Stimulated activated CD4-positive, alpha-beta T cell treated with anti-CD3 and anti-CD28 coated beads, Interleukin-4, amount 100 ng/mL, for 1 hour (primary cell): Measurements from ENCODE around the gene TRAPPC8.
"Not testable (repeated sequence)": the region's sequence is repeated elsewhere in the genome, so short reads cannot be mapped to it uniquely, and the experiment has no call there.

Experiments used
- DNase-seq: peaks from one replicate; pipeline ENCODE4 v3.0.0-alpha.2; 2020

Gene TRAPPC8

DNA sequence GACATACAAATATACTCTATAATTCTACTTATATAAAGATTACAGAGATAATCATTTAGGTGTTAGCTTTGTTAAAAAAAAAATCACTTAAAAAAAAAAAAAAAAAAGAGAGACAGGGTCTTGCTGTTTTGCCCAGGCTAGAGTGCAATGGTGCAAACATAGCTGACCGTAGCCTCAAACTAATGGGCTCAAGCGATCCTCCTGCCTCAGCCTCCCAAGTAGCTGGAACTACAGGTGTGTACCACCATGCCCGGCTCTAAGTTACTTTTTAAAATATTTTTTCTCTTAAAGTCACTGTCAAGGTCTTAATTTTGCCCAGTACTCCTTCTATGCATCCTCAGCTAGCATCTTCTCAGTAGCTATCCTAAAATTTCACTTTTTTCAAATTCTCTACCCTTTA, 105.0 kb downstream of the TRAPPC8 start:
- DNase-seq, result no peak

- DNase-seq, result no peak
Observed at GRCh38 chr18:31835528-31836133, 107.3 kb downstream of the TRAPPC8 start.

DNA sequence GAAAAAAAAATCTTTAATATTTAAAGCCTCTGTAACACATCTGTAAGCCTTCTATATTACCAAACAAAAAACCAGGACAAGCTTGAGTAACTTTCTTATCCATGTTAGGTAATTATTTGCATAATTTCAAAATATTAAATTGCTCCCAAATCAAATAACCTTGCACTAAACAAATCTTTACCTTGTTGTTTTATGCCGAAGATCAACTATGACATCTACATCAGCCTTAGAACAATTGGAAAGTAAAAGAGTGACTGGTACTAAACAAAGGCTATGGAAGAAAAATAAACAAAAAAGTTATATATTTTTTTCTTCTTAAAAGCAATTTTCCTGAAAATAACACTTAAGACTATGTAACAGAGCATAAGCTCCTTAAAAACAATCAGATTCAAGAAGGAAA, 111.0 kb downstream of the TRAPPC8 start:
- DNase-seq, result no peak

GRCh38 chr18:31830686-31831085, 112.2 kb downstream of the TRAPPC8 start:
- DNase-seq, result no peak

DNA sequence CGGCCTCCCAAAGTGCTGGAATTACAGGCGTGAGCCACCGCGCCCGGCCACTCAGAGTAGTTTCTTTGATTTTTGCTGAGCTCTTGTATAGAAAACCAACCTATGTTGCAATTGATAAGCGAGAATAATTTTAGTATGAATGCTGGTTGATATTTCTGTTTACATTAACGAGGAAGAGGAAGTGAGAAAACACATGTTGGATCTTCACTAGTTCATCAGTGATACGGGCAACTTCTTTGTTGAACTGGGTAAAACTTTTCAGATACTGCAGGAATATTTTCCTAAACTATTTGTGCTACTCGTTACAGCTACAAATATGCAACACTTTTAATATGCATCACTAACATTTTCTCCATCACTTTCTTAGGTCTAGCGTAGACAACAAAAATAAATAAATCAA, 114.3 kb downstream of the TRAPPC8 start:
- no peak for DNase-seq

DNA sequence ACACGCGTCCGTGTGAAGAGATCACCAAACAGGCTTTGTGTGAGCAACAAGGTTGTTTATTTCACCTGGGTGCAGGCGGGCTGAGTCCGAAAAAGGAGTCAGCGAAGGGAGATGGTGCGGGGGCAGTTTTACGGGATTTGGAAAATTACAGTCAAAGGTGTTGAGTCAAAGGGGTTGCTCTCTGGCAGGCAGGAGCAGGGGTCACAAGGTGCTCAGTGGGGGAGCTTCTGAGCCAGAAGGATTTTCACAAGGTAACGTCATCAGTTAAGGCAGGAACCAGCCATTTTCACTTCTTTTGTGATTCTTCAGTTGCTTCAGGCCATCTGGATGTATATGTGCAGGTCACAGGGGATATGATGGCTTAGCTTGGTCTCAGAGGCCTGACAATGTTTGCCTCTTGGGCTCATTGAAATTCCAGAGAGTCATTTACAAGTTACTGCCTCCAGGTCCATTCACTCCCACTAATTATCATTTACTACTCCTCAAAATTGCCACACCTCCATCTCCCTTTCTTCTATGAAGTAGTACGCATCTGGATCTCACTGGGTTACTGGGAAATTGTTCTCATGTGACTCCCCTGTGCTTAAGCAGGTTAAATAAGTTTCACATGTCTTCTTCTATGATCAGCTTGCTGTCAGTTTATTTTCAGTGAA, 116.1 kb downstream of the TRAPPC8 start:
- DNase-seq, result not testable (repeated sequence)

- no peak for DNase-seq
Observed at GRCh38 chr18:31825772-31826171, 117.2 kb downstream of the TRAPPC8 start.

DNA sequence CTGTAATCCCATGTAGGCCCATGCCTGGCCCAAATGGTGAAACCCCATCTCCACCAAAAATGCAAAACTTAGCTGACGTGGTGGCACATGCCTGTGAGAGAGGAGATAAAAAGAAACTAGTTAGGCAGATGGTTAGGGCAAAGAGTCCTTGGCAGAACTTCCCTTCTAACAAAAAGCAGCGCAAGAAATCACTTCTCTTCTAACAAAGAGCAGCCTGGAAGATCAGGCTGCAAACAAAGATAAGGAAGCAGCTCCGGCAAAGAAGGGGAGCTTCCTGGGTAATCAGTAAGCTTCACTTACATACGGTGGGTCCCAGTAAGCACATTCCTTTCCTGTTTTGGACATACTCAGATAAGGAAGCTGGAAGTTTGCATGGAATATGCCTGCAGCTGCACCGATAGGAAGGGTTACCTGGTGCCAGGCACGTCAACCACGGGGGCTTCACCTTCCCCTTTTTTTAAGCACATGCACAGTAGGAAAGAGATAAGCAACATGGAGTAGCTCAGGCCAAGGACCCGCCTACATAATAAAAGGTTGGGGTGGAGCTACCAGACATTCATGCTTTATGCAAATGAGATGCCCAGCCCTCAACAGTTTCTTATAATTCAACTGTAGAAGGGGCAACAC, 121.3 kb downstream of the TRAPPC8 start:
- no peak for DNase-seq

GRCh38 chr18:31819925-31820229, 123.1 kb downstream of the TRAPPC8 start:
- DNase-seq, result no peak

GRCh38 chr18:31819106-31819924, 123.6 kb downstream of the TRAPPC8 start:
- DNase-seq, result no peak

DNA sequence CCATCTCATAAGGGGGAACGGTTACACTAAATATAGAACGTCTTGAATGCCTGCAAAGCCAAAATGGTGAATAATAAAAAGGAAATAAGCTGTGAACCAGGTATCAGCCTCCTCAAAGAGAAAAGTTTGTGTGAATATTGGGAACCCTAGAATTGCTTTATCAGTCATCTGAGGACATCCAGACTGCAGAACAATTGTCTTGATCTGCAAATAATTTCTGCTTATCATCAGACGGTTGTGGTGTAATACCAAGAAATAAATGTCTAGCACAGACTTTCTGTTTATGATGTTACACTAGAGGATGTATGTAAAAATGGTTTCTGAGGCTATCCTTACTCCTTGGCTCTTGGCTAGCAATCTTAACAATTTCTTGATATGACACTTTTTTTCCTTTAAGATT, 128.8 kb downstream of the TRAPPC8 start:
- no peak for DNase-seq

DNA sequence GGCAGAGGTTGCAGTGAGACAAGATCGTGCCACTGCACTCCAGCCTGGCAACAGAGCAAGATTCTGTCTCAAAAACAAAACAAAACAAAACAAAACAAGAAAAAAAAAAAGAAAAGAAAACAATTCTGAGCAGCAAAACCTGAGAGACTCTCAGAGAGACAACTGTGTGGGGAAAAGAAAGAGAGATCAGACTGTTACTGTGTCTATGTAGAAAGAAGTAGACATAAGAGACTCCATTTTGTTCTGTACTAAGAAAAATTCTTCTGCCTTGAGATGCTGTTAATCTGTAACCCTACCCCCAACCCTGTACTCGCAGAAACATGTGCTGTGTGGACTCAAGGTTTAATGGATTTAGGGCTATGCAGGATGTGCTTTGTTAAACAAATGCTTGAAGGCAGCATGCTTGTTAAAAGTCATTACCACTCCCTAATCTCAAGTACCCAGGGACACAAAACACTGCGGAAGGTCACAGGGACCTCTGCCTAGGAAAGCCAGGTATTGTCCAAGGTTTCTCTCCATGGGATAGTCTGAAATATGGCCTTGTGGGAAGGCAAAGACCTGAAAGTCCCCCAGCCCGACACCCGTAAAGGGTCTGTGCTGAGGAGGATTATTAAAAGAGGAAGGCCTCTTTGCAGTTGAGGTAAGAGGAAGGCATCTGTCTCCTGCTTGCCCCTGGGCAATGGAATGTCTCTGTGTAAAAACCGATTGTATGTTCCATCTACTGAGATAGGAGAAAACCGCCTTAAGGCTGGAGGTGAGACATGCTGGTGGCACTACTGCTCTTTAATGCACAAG, 132.4 kb downstream of the TRAPPC8 start:
- DNase-seq, result not testable (repeated sequence)

DNA sequence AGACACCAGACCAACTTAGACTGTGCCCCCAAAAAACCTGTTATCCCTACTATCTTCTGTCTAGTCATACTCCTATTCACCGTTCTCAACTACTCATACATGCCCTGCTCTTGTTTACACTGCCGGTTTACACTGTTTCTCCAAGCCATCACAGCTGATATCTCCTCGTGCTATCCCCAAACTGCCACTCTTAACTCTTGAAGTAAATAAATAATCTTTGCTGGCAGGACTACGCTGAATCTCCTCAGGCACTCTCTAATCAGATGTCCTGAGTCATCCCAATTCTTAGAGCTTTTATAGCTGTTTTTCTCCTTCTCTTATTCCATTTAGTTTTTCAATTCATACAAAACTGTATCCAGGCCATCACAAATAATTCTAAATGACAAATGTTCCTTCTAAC, 133.9 kb downstream of the TRAPPC8 start:
- DNase-seq, result not testable (repeated sequence)

DNA sequence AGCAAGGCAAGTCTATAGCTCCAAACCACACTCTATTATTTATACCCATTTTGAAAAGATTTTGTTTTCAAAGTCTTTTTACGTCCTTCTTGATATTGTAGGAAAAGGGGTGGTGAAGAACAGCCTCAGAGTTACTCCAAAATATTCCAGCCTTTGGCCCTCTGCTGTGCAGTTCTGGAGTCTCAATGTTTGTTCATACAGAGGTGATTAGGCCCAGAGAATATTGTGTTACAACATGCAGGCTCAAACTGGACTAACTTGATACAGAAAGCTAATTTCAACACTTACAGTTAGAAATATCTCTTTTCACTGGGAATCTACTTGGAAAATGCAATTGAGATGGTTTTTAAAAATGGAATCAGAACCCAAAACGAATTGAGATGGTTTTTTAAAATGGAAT, 141.8 kb downstream of the TRAPPC8 start:
- DNase-seq, result no peak

DNA sequence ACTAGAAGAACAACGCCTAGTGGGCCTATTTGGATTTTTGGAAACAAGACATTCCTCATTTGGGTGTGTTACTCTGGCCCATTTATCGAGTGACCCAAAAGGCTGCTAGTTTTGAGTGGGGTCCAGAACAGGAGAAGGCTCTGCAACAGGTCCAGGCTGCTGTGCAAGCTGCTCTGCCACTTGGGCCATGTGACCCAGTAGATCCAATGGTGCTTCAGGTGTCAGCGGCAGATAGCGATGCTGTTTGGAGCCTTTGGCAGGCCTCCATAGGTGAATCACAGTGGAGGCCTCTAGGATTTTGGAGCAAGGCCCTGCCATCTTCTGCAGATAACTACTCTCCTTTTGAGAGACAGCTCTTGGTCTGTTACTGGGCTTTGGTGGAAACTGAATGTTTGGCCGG, 143.7 kb downstream of the TRAPPC8 start:
- not testable (repeated sequence) for DNase-seq

DNA sequence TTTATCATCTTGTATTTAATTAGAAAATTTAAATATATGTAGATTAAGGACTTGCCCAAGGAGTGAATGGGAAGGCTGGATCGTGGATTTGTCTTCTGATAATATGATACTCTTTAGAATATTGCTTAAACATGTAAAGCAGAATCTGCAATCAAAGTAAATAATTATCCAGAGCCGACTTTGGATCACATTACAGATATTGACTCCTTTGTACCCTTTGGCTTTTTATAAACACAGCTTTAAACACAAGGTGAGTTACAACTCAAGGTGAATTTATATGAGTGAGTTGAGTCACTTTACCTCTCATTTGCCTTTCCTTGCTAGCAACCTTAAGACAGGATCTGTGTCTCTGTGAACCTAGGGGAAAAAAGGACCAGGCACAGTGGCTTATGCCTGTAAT, 144.5 kb downstream of the TRAPPC8 start:
- DNase-seq, result no peak

DNA sequence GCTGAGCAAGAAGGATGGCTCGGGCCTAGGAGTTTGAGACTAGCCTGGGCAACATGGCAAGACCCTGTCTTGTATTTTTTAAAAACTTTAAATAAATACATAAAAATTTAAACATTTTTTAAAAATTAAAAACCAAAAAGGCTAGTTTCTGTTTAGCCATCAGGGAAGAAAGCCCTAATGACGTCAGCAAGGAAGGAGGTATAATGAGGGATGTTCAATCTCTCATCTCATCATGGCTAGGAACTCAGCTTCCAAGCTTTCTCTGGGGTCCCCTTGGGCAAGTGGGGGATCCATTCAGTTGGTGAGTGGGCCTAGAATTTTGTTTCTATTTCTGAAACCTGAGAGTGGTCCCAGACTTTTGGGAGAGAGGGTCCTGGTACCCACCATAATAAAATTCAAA, 147.2 kb downstream of the TRAPPC8 start:
- DNase-seq, result no peak

DNA sequence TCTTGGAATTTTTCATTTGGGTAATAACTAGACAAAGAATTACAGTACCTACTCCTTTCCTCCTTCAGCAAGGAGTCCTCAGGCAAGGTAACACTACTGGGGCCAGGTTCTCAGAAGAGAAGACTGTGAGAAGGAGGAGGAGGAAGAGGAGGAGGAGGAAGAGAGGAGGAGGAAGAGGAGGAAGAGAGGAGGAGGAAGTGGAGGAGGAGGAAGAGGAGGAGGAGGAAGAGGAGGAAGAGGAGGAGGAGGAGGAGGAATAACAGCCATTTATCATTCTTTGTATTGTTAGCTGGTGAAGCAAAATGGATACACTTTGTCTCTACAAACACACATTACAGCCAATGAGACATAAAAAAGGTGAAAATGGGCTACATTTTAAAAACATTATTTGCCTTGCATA, 149.4 kb downstream of the TRAPPC8 start:
- no peak for DNase-seq

DNA sequence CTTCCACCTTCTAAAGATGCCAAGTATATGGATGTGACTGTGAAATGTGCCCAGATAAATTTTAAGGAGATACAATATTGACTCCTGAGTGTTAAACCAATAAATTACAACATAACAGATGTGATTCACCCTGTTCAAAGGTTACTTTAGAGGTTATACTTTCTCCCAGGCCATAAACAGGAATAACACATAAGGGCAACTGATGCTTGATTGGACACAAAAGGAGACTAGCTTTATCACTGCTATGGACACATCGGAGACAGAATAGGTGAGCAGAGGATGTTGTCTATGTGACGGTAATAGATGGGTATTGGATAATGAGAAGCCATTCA, 150.4 kb downstream of the TRAPPC8 start:
- DNase-seq, result no peak

DNA sequence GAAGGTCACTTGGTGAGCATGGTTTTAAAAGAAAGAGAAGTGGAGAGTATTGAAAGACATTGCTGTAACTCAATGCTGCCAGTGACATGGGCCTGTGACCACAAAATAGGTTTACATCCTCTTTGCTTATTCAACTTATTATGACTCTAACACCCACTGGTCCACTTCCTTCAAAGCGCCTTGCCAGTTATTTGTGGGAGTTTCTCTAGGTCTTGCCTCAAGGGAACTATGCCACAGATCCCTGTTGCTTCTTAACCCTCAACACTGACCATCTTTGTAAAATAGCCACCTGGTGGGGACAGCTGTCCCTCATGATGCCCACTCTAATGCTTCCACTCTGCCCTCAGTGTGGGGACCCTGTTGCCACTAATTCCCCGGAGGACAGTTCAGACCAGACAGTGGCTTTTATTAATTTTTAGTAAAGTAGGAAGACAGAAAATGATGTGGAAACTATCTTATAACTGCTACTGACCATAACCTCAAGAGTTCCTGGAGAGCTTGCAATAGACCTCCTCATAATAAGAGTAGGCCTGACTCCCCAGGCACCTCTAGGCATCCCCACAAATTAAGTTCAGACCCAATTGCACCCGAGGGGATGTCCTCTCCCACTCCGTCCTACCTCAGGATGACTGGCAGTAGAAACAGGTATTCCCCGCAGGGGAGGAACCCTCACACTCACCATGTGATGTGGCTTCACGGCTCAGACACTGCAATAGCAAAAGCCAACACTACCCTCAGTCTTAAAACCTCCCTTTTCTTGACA, 150.9 kb downstream of the TRAPPC8 start:
- no peak for DNase-seq

DNA sequence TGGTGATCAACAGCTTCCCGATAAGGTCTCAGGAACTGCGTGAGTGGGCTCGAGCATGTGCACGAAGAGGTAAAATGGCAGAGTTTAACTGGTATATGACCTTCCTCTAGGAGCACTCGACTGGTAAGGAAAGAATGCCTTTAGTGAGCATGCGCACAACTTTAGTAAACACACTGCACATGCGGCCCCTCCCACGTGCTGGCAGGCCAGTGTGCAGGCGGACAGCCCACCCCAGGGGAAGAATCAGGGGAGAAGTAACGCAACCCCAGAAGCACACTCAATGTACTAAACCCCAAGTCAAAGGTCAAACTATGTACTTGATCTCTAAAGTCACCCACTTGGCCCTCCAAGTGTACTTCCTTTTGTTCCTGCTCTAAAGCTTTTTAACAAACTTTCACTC, 153.5 kb downstream of the TRAPPC8 start:
- no peak for DNase-seq

DNA sequence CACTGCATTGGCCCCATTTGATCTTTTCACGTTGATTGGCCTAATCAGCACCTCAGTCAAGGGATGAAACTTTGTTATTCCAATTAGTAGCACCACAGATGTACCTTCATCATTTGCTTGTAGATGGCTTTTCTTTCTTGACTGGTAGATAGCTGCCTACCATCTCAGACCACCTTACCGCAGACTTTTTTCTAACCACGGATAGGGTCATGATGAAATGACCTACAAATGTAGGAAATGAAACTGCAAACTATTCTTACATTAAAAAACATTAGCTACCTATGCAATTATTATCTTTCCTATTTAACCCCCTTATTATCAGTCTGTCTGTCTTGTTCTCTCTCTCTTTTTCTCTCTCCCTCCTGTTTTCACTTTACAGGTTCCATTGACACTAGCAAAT, 159.9 kb downstream of the TRAPPC8 start:
- DNase-seq, result no peak
